BJ (cell line): ENCODE data around the gene ZKSCAN7. TPM values are rescaled to one million over a fixed set of nuclear protein-coding genes. Genes with fewer than 3 reads are reported as not detected.

Experiments used
- CTCF ChIA-PET: fragments of 350-600 bp; formaldehyde crosslinking; extraction: SDS; loops from one replicate; lab custom pipeline; 2021; ENCODE audit warnings: antibody characterized with exemption, inconsistent platforms; lab: Yijun Ruan, JAX
- POLR2A ChIA-PET: fragments of 300-600 bp; sonication (Branson Sonifier 250); formaldehyde crosslinking; extraction: SDS; loops from one replicate; lab custom pipeline; 2021; ENCODE audit warnings: antibody characterized with exemption; lab: Charles Lee
- DNase-seq: peaks from one replicate; pipeline ENCODE4 v3.0.0-alpha.2; 2011; ENCODE audit warnings: low read depth
- H3K27me3 ChIP-seq: 2 replicates; pipeline ENCODE4 v1.6.0; 2011; ENCODE audit warnings: low read length; ENCODE audit not compliant: control insufficient read depth, insufficient read depth
- H3K36me3 ChIP-seq: 2 replicates; pipeline ENCODE4 v1.5.1; 2011; ENCODE audit warnings: low read length; ENCODE audit not compliant: control insufficient read depth, insufficient read depth
- H3K4me3 ChIP-seq: 2 replicates; pipeline ENCODE4 v1.5.1; 2011; ENCODE audit warnings: low read depth, mild to moderate bottlenecking, control low read depth, low read length
- polyA plus RNA-seq: library from polyadenylated mRNA; depleted of rRNA; stranded (reverse); fragments of >200 nt; gene quantifications from 2 replicates; pipeline ENCODE4 v1.2.3, GENCODE V29; 2011
- TF ChIP-seq, protein P1 (sequence below): IDR thresholded peaks from 2 replicates; pipeline ENCODE4 v1.5.1; 2011; ENCODE audit warnings: low read depth, mild to moderate bottlenecking, control low read depth, inconsistent platforms, low read length, moderate library complexity; ENCODE audit not compliant: insufficient read depth

The ZKSCAN7 gene
- polyA plus RNA-seq, 1 experiment = 4.8 TPM

DNA sequence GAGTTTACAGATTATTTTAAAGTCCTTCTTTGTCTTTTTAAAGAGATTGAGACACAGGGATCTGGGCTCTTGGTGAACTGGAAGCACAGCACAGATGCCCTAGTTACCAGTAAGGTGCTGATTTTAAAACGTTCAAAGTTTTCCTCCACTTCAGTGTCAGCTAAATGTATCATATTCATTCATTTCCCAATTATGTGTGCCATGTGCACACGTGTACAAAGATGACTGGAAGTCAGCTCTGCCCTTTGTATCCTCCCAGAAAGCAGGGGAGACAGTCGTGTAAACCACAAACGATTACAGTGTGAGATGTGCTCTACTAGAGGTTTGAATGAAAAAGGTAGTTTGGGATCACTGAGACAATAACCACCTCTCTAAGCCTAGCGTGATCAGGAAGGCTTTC is 730 bp downstream of the ZKSCAN7 start:
- TF ChIP-seq, protein P1, sequence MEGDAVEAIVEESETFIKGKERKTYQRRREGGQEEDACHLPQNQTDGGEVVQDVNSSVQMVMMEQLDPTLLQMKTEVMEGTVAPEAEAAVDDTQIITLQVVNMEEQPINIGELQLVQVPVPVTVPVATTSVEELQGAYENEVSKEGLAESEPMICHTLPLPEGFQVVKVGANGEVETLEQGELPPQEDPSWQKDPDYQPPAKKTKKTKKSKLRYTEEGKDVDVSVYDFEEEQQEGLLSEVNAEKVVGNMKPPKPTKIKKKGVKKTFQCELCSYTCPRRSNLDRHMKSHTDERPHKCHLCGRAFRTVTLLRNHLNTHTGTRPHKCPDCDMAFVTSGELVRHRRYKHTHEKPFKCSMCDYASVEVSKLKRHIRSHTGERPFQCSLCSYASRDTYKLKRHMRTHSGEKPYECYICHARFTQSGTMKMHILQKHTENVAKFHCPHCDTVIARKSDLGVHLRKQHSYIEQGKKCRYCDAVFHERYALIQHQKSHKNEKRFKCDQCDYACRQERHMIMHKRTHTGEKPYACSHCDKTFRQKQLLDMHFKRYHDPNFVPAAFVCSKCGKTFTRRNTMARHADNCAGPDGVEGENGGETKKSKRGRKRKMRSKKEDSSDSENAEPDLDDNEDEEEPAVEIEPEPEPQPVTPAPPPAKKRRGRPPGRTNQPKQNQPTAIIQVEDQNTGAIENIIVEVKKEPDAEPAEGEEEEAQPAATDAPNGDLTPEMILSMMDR = no peak
- ChIA-PET POLR2A (no interaction called here), CTCF (interaction anchor here (1.4 kb wide), 1 partner anchor 28 kb away, joined by 3 read pairs; no protein-coding TSS in a partner anchor)
- Histone ChIP-seq H3K36me3 (0 out of 2 replicates have a peak, but pooled peaks cover 2% of the 10 kb centered on the region), H3K27me3 (no peaks in the 10 kb centered on the region), H3K4me3 (peak overlapping the region; percentile 63)
- no peak for DNase-seq

DNA sequence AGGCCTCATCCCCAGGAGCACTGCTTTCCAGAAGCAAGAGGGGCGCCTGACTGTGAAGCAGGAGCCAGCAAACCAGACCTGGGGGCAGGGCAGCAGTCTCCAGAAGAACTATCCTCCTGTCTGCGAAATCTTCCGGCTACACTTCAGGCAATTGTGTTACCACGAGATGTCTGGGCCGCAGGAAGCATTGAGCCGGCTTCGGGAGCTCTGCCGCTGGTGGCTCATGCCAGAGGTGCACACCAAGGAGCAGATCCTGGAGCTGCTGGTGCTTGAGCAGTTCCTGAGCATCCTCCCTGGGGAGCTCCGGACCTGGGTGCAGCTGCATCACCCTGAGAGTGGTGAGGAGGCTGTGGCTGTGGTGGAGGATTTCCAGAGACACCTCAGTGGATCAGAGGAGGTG is 2.1 kb downstream of the ZKSCAN7 start:
- no peak for DNase-seq
- Histone ChIP-seq H3K4me3 (no peak overlapping the region), H3K27me3 (no peaks in the 10 kb centered on the region), H3K36me3 (0 out of 2 replicates have a peak, but pooled peaks cover 2% of the 10 kb centered on the region)
- TF ChIP-seq, protein P1 = no peak
- CTCF ChIA-PET = interaction anchor here (1.4 kb wide), 1 partner anchor 26 kb away, joined by 3 read pairs; no protein-coding TSS in a partner anchor
- POLR2A ChIA-PET = no interaction called here

DNA sequence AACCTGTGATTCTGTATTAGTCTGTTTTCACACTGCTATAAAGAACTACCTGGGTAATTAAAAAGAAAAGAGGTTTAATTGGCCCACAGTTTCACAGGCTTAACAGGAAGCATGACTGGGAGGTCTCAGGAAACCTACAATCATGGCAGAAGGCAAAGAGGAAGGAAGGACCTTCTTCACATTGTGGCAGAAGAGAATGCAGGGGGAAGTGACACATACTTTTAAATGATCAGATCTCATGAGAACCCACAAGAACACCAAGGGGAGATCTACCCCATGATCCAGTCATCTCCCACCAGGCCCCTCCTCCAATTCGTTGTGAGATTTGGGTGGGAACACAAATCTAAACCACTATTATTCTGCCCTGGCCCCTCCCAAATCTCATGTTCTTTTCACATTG is 6.1 kb downstream of the ZKSCAN7 start:
- ChIA-PET POLR2A (no interaction called here), CTCF (no interaction called here)
- peaks cover 5% of the 10 kb centered on the region; the same call in 1 of the 2 replicates for H3K36me3 ChIP-seq
- no peak for DNase-seq
- TF ChIP-seq, protein P1 = no peak
- H3K4me3 ChIP-seq = no peak overlapping the region
- no peaks in the 10 kb centered on the region for H3K27me3 ChIP-seq

DNA sequence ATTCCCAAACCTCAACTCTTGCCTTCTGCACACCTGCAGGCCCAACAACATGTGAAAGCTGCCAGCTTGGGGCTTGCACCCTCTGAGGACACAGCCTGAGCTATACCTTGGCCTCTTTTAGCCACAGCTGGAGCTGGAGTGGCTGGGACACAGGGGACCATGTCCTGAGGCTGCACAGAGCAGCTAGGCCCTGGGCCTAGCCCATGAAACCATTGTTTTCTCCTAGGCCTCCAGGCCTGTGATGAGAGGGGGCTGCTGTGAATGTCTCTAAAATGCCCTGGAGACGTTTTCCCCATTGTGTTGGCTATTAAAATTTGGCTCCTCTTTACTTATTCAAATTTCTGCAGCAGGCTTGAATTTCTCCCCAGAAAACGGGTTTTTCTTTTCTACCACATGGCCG is 7.2 kb downstream of the ZKSCAN7 start:
- CTCF ChIA-PET = no interaction called here
- TF ChIP-seq, protein P1 = no peak
- POLR2A ChIA-PET = no interaction called here
- Histone ChIP-seq H3K36me3 (peaks cover 4% of the 10 kb centered on the region; the same call in 1 of the 2 replicates), H3K4me3 (no peak overlapping the region), H3K27me3 (no peaks in the 10 kb centered on the region)
- DNase-seq = no peak

DNA sequence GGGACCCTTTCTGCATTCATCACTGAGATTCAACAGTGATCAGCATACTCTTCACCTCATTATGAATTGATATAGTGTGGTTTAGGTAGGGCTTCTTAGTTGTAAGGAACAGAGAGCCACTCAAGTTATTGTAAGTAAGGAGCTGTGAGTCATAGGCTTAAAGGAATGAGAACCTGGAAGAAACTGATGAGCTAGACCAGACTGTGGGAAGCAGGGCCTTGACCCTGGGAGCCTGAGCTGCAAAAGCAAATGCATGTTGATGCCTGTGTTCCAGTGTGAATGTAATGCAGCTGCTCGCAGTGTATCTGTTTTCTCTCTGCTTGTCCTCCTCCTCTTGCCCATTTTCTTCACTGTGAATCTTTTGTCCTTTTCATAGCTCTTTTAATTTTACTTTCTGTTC is 13.6 kb downstream of the ZKSCAN7 start:
- CTCF ChIA-PET = no interaction called here

More for the DNA sequence above, 13.6 kb downstream of the ZKSCAN7 start:
- TF ChIP-seq, protein P1 = no peak
- Histone ChIP-seq H3K27me3 (no peaks in the 10 kb centered on the region), H3K36me3 (peaks cover 4% of the 10 kb centered on the region; the same call in 1 of the 2 replicates), H3K4me3 (no peak overlapping the region)
- no peak for DNase-seq
- POLR2A ChIA-PET = no interaction called here
